ENCODE data around the gene CTNND2.
"Not testable (repeated sequence)": the region's sequence is repeated elsewhere in the genome, so short reads cannot be mapped to it uniquely, and the experiment has no call there.

DNA sequence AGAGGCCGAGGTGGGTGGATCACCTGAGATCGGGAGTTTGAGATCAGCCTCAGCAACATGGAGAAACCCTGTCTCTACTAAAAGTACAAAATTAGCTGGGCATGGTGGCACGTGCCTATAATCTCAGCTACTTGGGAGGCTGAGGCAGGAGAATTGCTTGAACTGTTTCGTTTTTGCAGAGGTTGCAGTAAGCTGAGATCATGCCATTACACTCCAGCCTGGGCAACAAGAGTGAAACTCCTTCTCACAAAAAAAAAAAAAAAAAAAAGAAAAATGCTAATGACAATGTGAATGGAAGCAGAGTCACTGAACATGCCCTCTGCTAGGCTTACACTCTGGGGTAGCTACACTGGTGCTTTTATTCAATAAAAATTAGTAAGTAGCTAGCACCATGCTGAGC, 899.7 kb downstream of the CTNND2 start:
- TF ChIP-seq FOXK2 (IDR thresholded peaks at IDR 0.05); ZNF384 (IDR thresholded peaks at IDR 0.05); SP1 (IDR thresholded peaks at IDR 0.05); SUZ12 (IDR thresholded peaks at IDR 0.05); LEF1 (IDR thresholded peaks at IDR 0.05; ENCODE audit: borderline replicate concordance); FOXA1 (IDR thresholded peaks at IDR 0.05); HDGF (IDR thresholded peaks at IDR 0.05; ENCODE audit: borderline replicate concordance); ARNT (IDR thresholded peaks at IDR 0.05); L3MBTL2 (conservative IDR thresholded peaks at IDR 0.05); ELF4 (IDR thresholded peaks at IDR 0.05); BHLHE40 (IDR thresholded peaks at IDR 0.05; ENCODE audit: borderline replicate concordance): not testable (repeated sequence)
- TF ChIP-seq, protein P1, sequence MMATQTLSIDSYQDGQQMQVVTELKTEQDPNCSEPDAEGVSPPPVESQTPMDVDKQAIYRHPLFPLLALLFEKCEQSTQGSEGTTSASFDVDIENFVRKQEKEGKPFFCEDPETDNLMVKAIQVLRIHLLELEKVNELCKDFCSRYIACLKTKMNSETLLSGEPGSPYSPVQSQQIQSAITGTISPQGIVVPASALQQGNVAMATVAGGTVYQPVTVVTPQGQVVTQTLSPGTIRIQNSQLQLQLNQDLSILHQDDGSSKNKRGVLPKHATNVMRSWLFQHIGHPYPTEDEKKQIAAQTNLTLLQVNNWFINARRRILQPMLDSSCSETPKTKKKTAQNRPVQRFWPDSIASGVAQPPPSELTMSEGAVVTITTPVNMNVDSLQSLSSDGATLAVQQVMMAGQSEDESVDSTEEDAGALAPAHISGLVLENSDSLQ (IDR thresholded peaks at IDR 0.05) = not testable (repeated sequence)

Data from HEK293T (cell line).